Right atrium auricular region (tissue), 2 donors: ENCODE results near the gene SLC27A5. TPM values are rescaled to one million over a fixed set of nuclear protein-coding genes. Genes with fewer than 3 reads are reported as not detected.

Experiments used
- microRNA-seq, 2 donors: library from miRNA; unstranded; fragments of <30 nt; microRNA quantifications; one replicate each; pipeline ENCODE4, GENCODE V29; 2016 to 2017; ENCODE audit warnings: borderline number of aligned reads in 2 of 2, borderline replicate concordance in 1 of 2
- total RNA-seq, 2 donors: library from RNA; depleted of rRNA; stranded (reverse); fragments of >200 nt; gene quantifications; one replicate each; pipeline ENCODE4 v1.1.0, GENCODE V29; 2016

The SLC27A5 gene
- total RNA-seq, 2 donors from 2014 or later, result 1.3 to 2.9 TPM

Small RNA genes lying within 50 kb of the gene (microRNA-seq; reads per million reads assigned to microRNA genes)
- 0 to 1.4 reads per million in 2 donors for gene MIR6807

Other genes with a start within 250 kb of the SLC27A5 start
- 1 to 10 TPM; 5.8 to 6.9 TPM for gene ZNF8, start 233.0 kb downstream of the SLC27A5 start, total RNA-seq
- gene ERVK3-1, start 206.6 kb downstream of the SLC27A5 start, total RNA-seq, result 10 to 100 TPM; 20.9 to 32.6 TPM
- gene ZSCAN22, start 185.0 kb downstream of the SLC27A5 start, total RNA-seq, result 1 to 10 TPM; 1.6 to 2.6 TPM
- gene A1BG, start 158.5 kb downstream of the SLC27A5 start, total RNA-seq, result 10 to 100 TPM; 45.5 to 52.6 TPM
- gene ZNF497, start 149.2 kb downstream of the SLC27A5 start, total RNA-seq, result under 1 TPM; 0.39 to 0.56 TPM
- 1 to 10 TPM in 1 of 2 donors, under 1 TPM in 1; 0.70 to 1.3 TPM for gene ZNF837, start 131.0 kb downstream of the SLC27A5 start, total RNA-seq
- 1,000 to 10,000 TPM in 1 of 2 donors, 100 to 1,000 TPM in 1; 593 to 1,197 TPM for gene RPS5, start 124.7 kb downstream of the SLC27A5 start, total RNA-seq
- gene RNF225, start 116.3 kb downstream of the SLC27A5 start, total RNA-seq, result not detected
- 10 to 100 TPM; 17.4 to 18.5 TPM for gene ZNF584, start 103.3 kb downstream of the SLC27A5 start, total RNA-seq
- gene ZNF132, start 71.8 kb downstream of the SLC27A5 start, total RNA-seq, result 1 to 10 TPM; 2.7 to 3.1 TPM
- gene ZNF324B, start 60.4 kb downstream of the SLC27A5 start, total RNA-seq, result 1 to 10 TPM; 2.7 to 6.9 TPM
- gene ZNF324, start 44.9 kb downstream of the SLC27A5 start, total RNA-seq, result 1 to 10 TPM; 5.9 to 9.9 TPM
- gene ZNF446, start 35.6 kb downstream of the SLC27A5 start, total RNA-seq, result 10 to 100 TPM in 1 of 2 donors, 1 to 10 TPM in 1; 7.9 to 10.0 TPM
- 10 to 100 TPM in 1 of 2 donors, 1 to 10 TPM in 1; 7.2 to 14.3 TPM for gene ZBTB45, start 7.8 kb upstream of the SLC27A5 start, total RNA-seq
- gene TRIM28, start 32.1 kb upstream of the SLC27A5 start, total RNA-seq, result 100 to 1,000 TPM in 1 of 2 donors, 10 to 100 TPM in 1; 99.6 to 207 TPM
- gene CHMP2A, start 43.1 kb upstream of the SLC27A5 start, total RNA-seq, result 100 to 1,000 TPM; 109 to 121 TPM
- 10 to 100 TPM; 30.9 to 38.8 TPM for gene UBE2M, start 46.6 kb upstream of the SLC27A5 start, total RNA-seq
- gene MZF1, start 61.3 kb upstream of the SLC27A5 start, total RNA-seq, result 10 to 100 TPM in 1 of 2 donors, 1 to 10 TPM in 1; 6.5 to 11.3 TPM